CD14-positive monocyte (primary cell): Measurements from ENCODE around the gene CFC1. TPM values are rescaled to one million over a fixed set of nuclear protein-coding genes. Genes with fewer than 3 reads are reported as not detected.
"Not testable (repeated sequence)": the region's sequence is repeated elsewhere in the genome, so short reads cannot be mapped to it uniquely, and the experiment has no call there.

ENCODE experiments used
- DNase-seq, 3 donors: peaks; one replicate each; pipeline ENCODE4 v3.0.0-alpha.2; 2011 to 2022
- H2AFZ ChIP-seq: 2 replicates; pipeline ENCODE4 v1.6.0; 2012; ENCODE audit warnings: mild to moderate bottlenecking, low read depth, low read length, inconsistent platforms; ENCODE audit not compliant: insufficient read depth, poor library complexity, severe bottlenecking
- H3K27ac ChIP-seq, 2 donors: 1 replicate in 1 of 2; 2 replicates in 1 of 2; pipeline ENCODE4 v1.5.1; 2012 to 2013; ENCODE audit warnings: low read length in 2 of 2, control low read depth in 1 of 2, inconsistent platforms in 1 of 2, low read depth in 1 of 2, mild to moderate bottlenecking in 1 of 2
- H3K27me3 ChIP-seq, 2 donors: one replicate each; pipeline versions ENCODE4 v1.6.0 to v1.6.1; 2011 to 2013; ENCODE audit warnings: low read length in 2 of 2; ENCODE audit not compliant: control insufficient read depth in 2 of 2, insufficient read depth in 2 of 2
- H3K36me3 ChIP-seq, 2 donors: replicated peaks in 1 of 2; 1 replicate in 1 of 2; 2 replicates in 1 of 2; pipeline versions ENCODE4 v1.5.1 to v1.6.1; 2012 to 2013; ENCODE audit warnings: low read length in 2 of 2, control low read depth in 1 of 2, inconsistent platforms in 1 of 2, mild to moderate bottlenecking in 1 of 2; ENCODE audit not compliant: insufficient read depth in 2 of 2, control insufficient read depth in 1 of 2
- H3K4me1 ChIP-seq, 2 donors: 1 replicate in 1 of 2; 2 replicates in 1 of 2; pipeline versions ENCODE4 v1.5.1 to v1.6.1; 2012 to 2013; ENCODE audit warnings: low read length in 2 of 2, control low read depth in 1 of 2, inconsistent platforms in 1 of 2, mild to moderate bottlenecking in 1 of 2, moderate library complexity in 1 of 2; ENCODE audit not compliant: insufficient read depth in 2 of 2, control insufficient read depth in 1 of 2
- H3K4me2 ChIP-seq: replicated peaks from 2 replicates; pipeline ENCODE3; 2012; ENCODE audit warnings: low read length, moderate library complexity, mild to moderate bottlenecking; ENCODE audit not compliant: poor library complexity, severe bottlenecking; ENCODE audit errors: extremely low read depth
- H3K4me3 ChIP-seq, 3 experiments: fragments of 200-600 bp in 1 of 3; sonication (generic) in 1 of 3; replicated peaks in 1 of 3; 1 replicate in 2 of 3; 2 replicates in 1 of 3; pipeline ENCODE4 v1.5.1; 2011 to 2013; ENCODE audit warnings: low read length in 3 of 3, mild to moderate bottlenecking in 3 of 3, control low read depth in 2 of 3, low read depth in 2 of 3, inconsistent platforms in 1 of 3, moderate library complexity in 1 of 3
- H3K79me2 ChIP-seq: 2 replicates; pipeline ENCODE4 v1.6.0; 2012; ENCODE audit warnings: mild to moderate bottlenecking, control low read depth, inconsistent platforms, low read length, moderate library complexity; ENCODE audit not compliant: insufficient read depth
- H3K9ac ChIP-seq: 2 replicates; pipeline ENCODE4 v1.6.0; 2017; ENCODE audit warnings: low read length, mild to moderate bottlenecking; ENCODE audit not compliant: insufficient read depth, poor library complexity, severe bottlenecking
- H3K9me3 ChIP-seq, 2 donors: replicated peaks in 1 of 2; 1 replicate in 1 of 2; 2 replicates in 1 of 2; pipeline versions ENCODE4 v1.5.1 to v1.6.1; 2012 to 2013; ENCODE audit warnings: low read length in 2 of 2, control low read depth in 1 of 2; ENCODE audit not compliant: control insufficient read depth in 1 of 2, insufficient read depth in 1 of 2
- H4K20me1 ChIP-seq: 2 replicates; pipeline ENCODE4 v1.6.0; 2012; ENCODE audit warnings: mild to moderate bottlenecking, low read length, control low read depth, moderate library complexity; ENCODE audit not compliant: insufficient read depth
- H3K27ac Mint-ChIP-seq, 7 donors: one replicate each; pipeline ENCODE4 v1.8.0; 2020; ENCODE audit warnings: mild to moderate bottlenecking in 7 of 7, mixed read lengths in 7 of 7, moderate library complexity in 6 of 7, inconsistent platforms in 2 of 7
- H3K27me3 Mint-ChIP-seq, 3 donors: one replicate each; pipeline ENCODE4 v1.8.0; 2021 to 2022; ENCODE audit warnings: low read depth in 3 of 3, mild to moderate bottlenecking in 3 of 3, mixed read lengths in 3 of 3, moderate library complexity in 3 of 3, inconsistent platforms in 1 of 3
- H3K36me3 Mint-ChIP-seq, 2 donors: one replicate each; pipeline ENCODE4 v1.8.0; 2020; ENCODE audit warnings: mixed read lengths in 2 of 2, inconsistent platforms in 1 of 2, mild to moderate bottlenecking in 1 of 2
- H3K4me1 Mint-ChIP-seq: one replicate; pipeline ENCODE4 v1.8.0; 2020; ENCODE audit warnings: mild to moderate bottlenecking, mixed read lengths
- H3K4me3 Mint-ChIP-seq, 2 donors: one replicate each; pipeline ENCODE4 v1.8.0; 2020; ENCODE audit warnings: mild to moderate bottlenecking in 2 of 2, mixed read lengths in 2 of 2, moderate library complexity in 1 of 2
- H3K9me3 Mint-ChIP-seq, 7 donors: one replicate each; pipeline ENCODE4 v1.8.0; 2020 to 2022; ENCODE audit warnings: mixed read lengths in 7 of 7, mild to moderate bottlenecking in 6 of 7, moderate library complexity in 6 of 7, inconsistent platforms in 2 of 7
- WGBS: methylation state at CpG from one replicate; pipeline ENCODE4 v1.1.5; 2013; ENCODE audit warnings: missing lambda C conversion rate; ENCODE audit not compliant: insufficient coverage; 5-methylcytosine and 5-hydroxymethylcytosine counted together
- intact Hi-C, 2 donors: fragments of 100-400 bp; cut with micrococcal nuclease; formaldehyde crosslinking; loops; one replicate each; pipeline versions ENCODE4 v1.15.0 to v1.15.1; 2023
- polyA plus RNA-seq, 3 donors: library from polyadenylated mRNA; depleted of rRNA in 1 of 3; unstranded in 2 of 3; stranded (reverse) in 1 of 3; fragments of 300-500 nt in 2 of 3; fragments of >200 nt in 1 of 3; fragmentation: Illumina TruSeq in 2 of 3; gene quantifications; 1 replicate in 2 of 3; 2 replicates in 1 of 3; pipeline ENCODE4 v1.2.3, GENCODE V29; 2012 to 2021

The CFC1 gene
- polyA plus RNA-seq, 3 donors = not detected

DNA sequence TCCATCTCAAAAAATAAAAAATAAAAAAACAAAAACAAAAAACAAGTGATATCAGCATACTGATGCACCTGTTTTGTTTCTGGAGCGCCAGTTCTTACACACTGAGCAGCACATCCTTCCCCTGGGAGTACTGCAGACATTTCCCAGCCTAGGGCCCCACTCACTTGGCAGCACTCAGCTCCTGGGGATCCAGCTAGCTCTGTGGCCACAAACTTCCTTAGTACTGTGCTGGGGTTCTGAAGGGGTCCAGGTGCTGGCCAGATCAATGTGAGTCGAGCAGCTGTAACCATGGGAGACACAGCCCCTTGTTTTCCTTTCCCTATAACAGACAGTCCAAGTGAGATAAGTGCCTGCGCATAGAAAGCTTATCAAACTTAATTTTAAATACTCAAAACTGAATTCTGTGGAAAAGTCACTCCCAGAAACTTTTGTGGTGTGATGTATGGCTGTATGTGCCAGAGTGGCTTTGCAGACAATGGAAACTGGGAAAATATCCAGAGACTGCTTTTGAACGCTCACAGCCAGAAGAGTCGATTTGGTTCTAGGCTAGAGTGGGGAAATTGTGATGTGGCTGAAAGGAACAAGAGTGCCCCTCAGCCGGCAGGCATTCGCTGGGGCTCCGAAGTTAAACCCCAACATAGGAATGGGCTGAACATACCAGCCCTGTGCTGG is 9.1 kb downstream of the CFC1 start:
- H3K4me3 Mint-ChIP-seq, DNase-seq, H3K79me2 ChIP-seq, H3K27me3 ChIP-seq, H3K27ac ChIP-seq, H2AFZ ChIP-seq, intact Hi-C loops, H4K20me1 ChIP-seq, H3K27ac Mint-ChIP-seq, H3K4me1 ChIP-seq, H3K27me3 Mint-ChIP-seq, H3K9me3 ChIP-seq, H3K9ac ChIP-seq, H3K4me1 Mint-ChIP-seq, H3K36me3 ChIP-seq, H3K9me3 Mint-ChIP-seq, H3K36me3 Mint-ChIP-seq, H3K4me3 ChIP-seq, H3K4me2 ChIP-seq: not testable (repeated sequence)
- WGBS = no CpG with 5 or more reads among the region's 8 CpGs

DNA sequence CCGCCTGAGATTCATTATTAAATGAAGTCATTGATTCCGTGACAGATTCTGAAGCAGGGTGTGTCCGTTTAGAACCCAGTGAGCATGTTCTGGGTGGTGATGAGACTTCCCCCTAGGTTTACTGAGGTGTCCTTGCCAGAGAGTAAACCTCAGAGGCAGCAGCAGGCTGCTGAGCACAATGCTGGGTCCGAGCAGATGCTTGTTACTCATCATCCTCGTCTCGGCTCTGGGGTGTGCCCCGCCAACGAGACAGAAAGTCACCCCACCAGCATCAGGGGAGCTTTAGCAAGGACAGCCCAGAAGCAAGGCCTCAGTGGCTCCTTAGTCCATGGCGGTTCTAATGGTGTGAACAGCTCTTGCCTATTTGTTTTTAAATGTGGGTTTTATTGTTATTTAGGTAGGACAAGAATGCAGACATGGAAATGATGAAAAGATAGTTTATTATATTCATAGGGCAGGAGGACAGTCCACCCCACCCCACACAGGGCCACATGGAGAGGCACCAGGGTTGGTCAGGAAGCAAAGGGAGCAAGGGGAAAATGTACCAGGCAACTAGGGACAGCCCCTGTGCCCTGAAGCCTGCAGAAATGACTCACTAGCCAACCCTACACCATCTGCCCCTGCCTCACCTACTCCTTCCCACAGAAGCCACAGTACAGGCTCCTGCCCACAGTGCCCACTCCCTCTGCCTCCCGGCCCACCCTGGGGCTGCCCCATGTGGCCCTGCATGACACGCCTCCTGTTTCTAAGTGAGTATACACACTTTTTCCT is 10.5 kb downstream of the CFC1 start:
- H3K9me3 Mint-ChIP-seq, H3K79me2 ChIP-seq, H3K27ac ChIP-seq, H3K4me1 ChIP-seq, H3K36me3 ChIP-seq, H4K20me1 ChIP-seq, H3K9me3 ChIP-seq, H3K4me3 ChIP-seq, H3K36me3 Mint-ChIP-seq, H3K27me3 ChIP-seq, H3K27ac Mint-ChIP-seq, H2AFZ ChIP-seq, H3K27me3 Mint-ChIP-seq, intact Hi-C loops, H3K4me3 Mint-ChIP-seq, H3K4me2 ChIP-seq, DNase-seq, H3K4me1 Mint-ChIP-seq, H3K9ac ChIP-seq: not testable (repeated sequence)
- no CpG with 5 or more reads among the region's 11 CpGs for WGBS

DNA sequence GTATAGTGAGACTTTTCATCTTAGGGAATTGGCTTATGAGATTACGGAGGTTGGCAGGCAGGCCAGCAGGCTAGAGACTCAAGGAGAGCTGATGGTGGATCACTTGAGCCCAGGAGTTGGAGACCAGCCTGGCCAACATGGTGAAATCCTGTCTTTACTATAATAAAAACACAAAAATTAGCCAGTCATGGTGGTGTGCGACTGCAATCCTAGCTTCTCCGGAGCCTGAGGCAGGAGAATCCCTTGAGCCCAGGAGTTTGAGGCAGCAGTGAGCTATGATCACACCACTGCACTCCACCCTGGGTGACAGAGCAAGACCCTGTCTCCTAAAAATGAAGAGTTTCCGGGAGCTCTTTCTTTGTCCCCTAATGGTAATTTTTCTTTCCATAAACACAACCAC is 14.6 kb downstream of the CFC1 start:
- H3K36me3 Mint-ChIP-seq, H3K4me3 Mint-ChIP-seq, H3K79me2 ChIP-seq, H3K4me1 Mint-ChIP-seq, H4K20me1 ChIP-seq, DNase-seq, H3K27me3 ChIP-seq, intact Hi-C loops, H3K27ac Mint-ChIP-seq, H3K9me3 Mint-ChIP-seq, H3K4me2 ChIP-seq, H3K27me3 Mint-ChIP-seq, H2AFZ ChIP-seq, H3K36me3 ChIP-seq, H3K27ac ChIP-seq, H3K9me3 ChIP-seq, H3K4me1 ChIP-seq, H3K4me3 ChIP-seq, H3K9ac ChIP-seq: not testable (repeated sequence)
- no CpG with 5 or more reads among the region's 4 CpGs for WGBS

DNA sequence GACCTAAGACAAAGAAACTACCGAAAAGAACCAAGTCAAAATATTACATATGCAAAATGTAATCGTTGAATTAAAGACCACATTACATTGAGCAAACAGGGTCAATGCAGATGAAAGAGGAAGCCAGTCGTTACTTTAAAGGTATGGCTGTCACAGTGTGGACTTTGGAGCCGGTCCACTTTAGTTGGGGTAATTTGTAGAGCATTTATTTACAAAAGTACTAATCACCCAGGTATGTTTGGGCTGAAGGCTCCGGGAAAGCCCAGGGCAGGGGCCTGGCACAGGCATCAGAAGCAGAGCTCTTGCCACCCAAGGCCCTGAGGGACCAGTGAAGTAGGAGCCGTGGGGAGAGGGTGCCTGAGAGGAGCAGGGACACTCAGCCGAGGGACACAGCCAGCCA is 15.8 kb downstream of the CFC1 start:
- H4K20me1 ChIP-seq, H3K4me1 Mint-ChIP-seq, H3K4me3 ChIP-seq, H3K27me3 ChIP-seq, H3K4me1 ChIP-seq, H3K4me3 Mint-ChIP-seq, H3K36me3 ChIP-seq, intact Hi-C loops, H3K9ac ChIP-seq, DNase-seq, H3K4me2 ChIP-seq, H3K79me2 ChIP-seq, H3K36me3 Mint-ChIP-seq, H3K9me3 ChIP-seq, H3K27ac ChIP-seq, H3K27ac Mint-ChIP-seq, H2AFZ ChIP-seq, H3K9me3 Mint-ChIP-seq, H3K27me3 Mint-ChIP-seq: not testable (repeated sequence)
- no CpG with 5 or more reads among the region's 7 CpGs for WGBS
